GM10266 (cell line): ENCODE data around the gene EPX.

Experiments
- DNase-seq: peaks from one replicate; pipeline ENCODE4 v3.0.0; 2012; ENCODE audit errors: extremely low spot score
- CTCF ChIP-seq: IDR thresholded peaks from 2 replicates; pipeline ENCODE4 v1.5.1; 2012; ENCODE audit warnings: mild to moderate bottlenecking, low read depth; ENCODE audit not compliant: control insufficient read depth, insufficient read depth; ENCODE audit errors: missing control alignments

Gene EPX

GRCh38 chr17:58153671-58154070 lies 38.9 kb upstream of the EPX start:
- DNase-seq: no peak

GRCh38 chr17:58156839-58157803 lies 35.4 kb upstream of the EPX start:
- DNase-seq: no peak
- no peak for TF ChIP-seq CTCF

More at GRCh38 chr17:58153671-58154070, 38.9 kb upstream of the EPX start:
- TF ChIP-seq CTCF: no peak

- no peak for TF ChIP-seq CTCF
- no peak for DNase-seq
These were observed 34.3 kb upstream of the EPX start for GRCh38 chr17:58158181-58158580.

- TF ChIP-seq CTCF: no peak
- DNase-seq: no peak
These were observed 31.0 kb upstream of the EPX start for GRCh38 chr17:58161566-58161965.

GRCh38 chr17:58165981-58166380 lies 26.5 kb upstream of the EPX start:
- no peak for DNase-seq

GRCh38 chr17:58166682-58167081 lies 25.8 kb upstream of the EPX start, which contains the start of gene OR4D2:
Gene OR4D2, plus strand, starts transcription at chr17:58166982. Its CDS starts 2,674 bp downstream, at chr17:58169656.
- no peak for TF ChIP-seq CTCF
- DNase-seq: no peak

More at GRCh38 chr17:58165981-58166380, 26.5 kb upstream of the EPX start:
- no peak for TF ChIP-seq CTCF

GRCh38 chr17:58170622-58171021 lies 21.9 kb upstream of the EPX start:
- no peak for DNase-seq
- TF ChIP-seq CTCF: no peak
